Lung (tissue), 12 donors: ENCODE results near the gene ARHGAP27. TPM values are rescaled to one million over a fixed set of nuclear protein-coding genes. Genes with fewer than 3 reads are reported as not detected.

Source experiments
- ATAC-seq: fragments of 200-7000 bp; cut with Tn5 transposase; one replicate; pipeline ENCODE4 v1.9.1; 2020; ENCODE audit warnings: moderate number of reproducible peaks; ENCODE audit not compliant: insufficient read depth, low FRiP score
- DNase-seq, 3 donors: peaks; one replicate each; pipeline ENCODE4 v3.0.0-alpha.2; 2013 to 2017
- H3K27ac ChIP-seq, 2 donors: one replicate each; pipeline ENCODE4 v1.5.1; 2013; ENCODE audit warnings: mild to moderate bottlenecking in 2 of 2, moderate library complexity in 2 of 2, control low read depth in 1 of 2, inconsistent platforms in 1 of 2, low read depth in 1 of 2, low read length in 1 of 2
- H3K27me3 ChIP-seq, 3 donors: one replicate each; pipeline ENCODE4 v1.5.1; 2013; ENCODE audit warnings: low read length in 2 of 3; ENCODE audit not compliant: control insufficient read depth in 3 of 3, insufficient read depth in 3 of 3
- H3K36me3 ChIP-seq, 4 donors: one replicate each; pipeline ENCODE4 v1.5.1; 2013; ENCODE audit warnings: low read length in 4 of 4, mild to moderate bottlenecking in 1 of 4, moderate library complexity in 1 of 4; ENCODE audit not compliant: control insufficient read depth in 4 of 4, insufficient read depth in 4 of 4
- H3K4me1 ChIP-seq, 5 donors: one replicate each; pipeline ENCODE4 v1.5.1; 2013; ENCODE audit warnings: low read length in 5 of 5, mild to moderate bottlenecking in 2 of 5, moderate library complexity in 1 of 5; ENCODE audit not compliant: control insufficient read depth in 5 of 5, insufficient read depth in 5 of 5
- H3K4me3 ChIP-seq: one replicate; pipeline ENCODE4 v1.5.1; 2013; ENCODE audit warnings: mild to moderate bottlenecking, control low read depth, moderate library complexity
- H3K9ac ChIP-seq, 2 donors: one replicate each; pipeline ENCODE4 v1.5.1; 2013; ENCODE audit warnings: low read length in 2 of 2, control low read depth in 1 of 2; ENCODE audit not compliant: insufficient read depth in 1 of 2
- H3K9me3 ChIP-seq, 4 donors: one replicate each; pipeline ENCODE4 v1.5.1; 2013; ENCODE audit warnings: low read length in 3 of 4, mild to moderate bottlenecking in 1 of 4, moderate library complexity in 1 of 4; ENCODE audit not compliant: control insufficient read depth in 4 of 4, insufficient read depth in 3 of 4
- CTCF ChIP-seq: IDR thresholded peaks from 2 replicates; pipeline ENCODE4 v1.5.1; 2012; ENCODE audit warnings: mild to moderate bottlenecking; ENCODE audit errors: control extremely low read depth, extremely low read depth
- WGBS, 2 donors: extraction: QIAGEN DNeasy Blood & Tissue Kit; methylation state at CpG; one replicate each; pipeline ENCODE4 v1.1.7; 2013; 5-methylcytosine and 5-hydroxymethylcytosine counted together
- polyA plus RNA-seq, 2 donors: library from polyadenylated mRNA; stranded (reverse); fragments of 200-250 nt; gene quantifications; one replicate each; pipeline ENCODE4 v1.2.1, GENCODE V29; 2013
- total RNA-seq, 2 donors: library from RNA; depleted of rRNA in 1 of 2; stranded (reverse); fragments of >200 nt in 1 of 2; gene quantifications; one replicate each; pipeline ENCODE4 v1.2.1, GENCODE V29; 2014 to 2021
- donor health status: control.
- donor health status: control.
- donor health status: Bipolar disorder and iron deficiency.
- donor health status: healthy.
- donor health status: DM: yes; HTN: yes; CAD: no.

The ARHGAP27 gene
- total and polyA plus RNA-seq, 4 donors, result 42.4 to 85.8 (median 61.8) TPM

GRCh38 chr17:45393411-45393810, 39.3 kb downstream of the ARHGAP27 start:
- Histone ChIP-seq H3K27me3 (peaks cover 0 to 2% (median 2%) of the 10 kb centered on the region in 3 donors), H3K4me1 (peaks cover 0 to 5% (median 2%) of the 10 kb centered on the region in 5 donors), H3K9ac (no peak overlapping the region), H3K9me3 (no peaks in the 10 kb centered on the region), H3K36me3 (peaks cover 0 to 41% (median 0%) of the 10 kb centered on the region in 4 donors), H3K27ac (no peak overlapping the region), H3K4me3 (no peak overlapping the region)
- no peak for TF ChIP-seq CTCF
- WGBS, 2 donors, result 89 to 94% methylated on average over 5 of the region's 5 CpGs
- no peak for ATAC-seq
- no peak for DNase-seq

- TF ChIP-seq CTCF, result no peak
- H3K27me3 ChIP-seq, result peaks cover 0 to 4% (median 4%) of the 10 kb centered on the region in 3 donors
- no peaks in the 10 kb centered on the region for H3K9me3 ChIP-seq
- no peak overlapping the region for H3K4me3 ChIP-seq
- WGBS, 2 donors, result 92 to 97% methylated on average over 2 of the region's 2 CpGs
- ATAC-seq (no peak), DNase-seq (no peak)
- no peak overlapping the region for H3K27ac ChIP-seq
- no peak overlapping the region for H3K9ac ChIP-seq
- H3K36me3 ChIP-seq, result peaks cover 0 to 29% (median 0%) of the 10 kb centered on the region in 4 donors
- peaks cover 0 to 5% (median 2%) of the 10 kb centered on the region in 5 donors for H3K4me1 ChIP-seq
These were observed 40.8 kb downstream of the ARHGAP27 start for GRCh38 chr17:45391918-45392317.

GRCh38 chr17:45391291-45391690, 41.4 kb downstream of the ARHGAP27 start:
- Histone ChIP-seq H3K36me3 (peaks cover 0 to 23% (median 0%) of the 10 kb centered on the region in 4 donors), H3K27me3 (peaks cover 0 to 4% (median 4%) of the 10 kb centered on the region in 3 donors), H3K4me3 (no peak overlapping the region), H3K9ac (no peak overlapping the region), H3K4me1 (peaks cover 0 to 5% (median 2%) of the 10 kb centered on the region in 5 donors), H3K9me3 (no peaks in the 10 kb centered on the region), H3K27ac (no peak overlapping the region)
- TF ChIP-seq CTCF, result no peak
- ATAC-seq (no peak), DNase-seq (no peak)
- WGBS, 2 donors, result 16 to 20% methylated on average over 5 of the region's 5 CpGs

- peaks cover 0 to 4% (median 4%) of the 10 kb centered on the region in 3 donors for H3K27me3 ChIP-seq
- peaks cover 0 to 5% (median 0%) of the 10 kb centered on the region in 5 donors for H3K4me1 ChIP-seq
- H3K36me3 ChIP-seq, result peaks cover 0 to 5% (median 0%) of the 10 kb centered on the region in 4 donors
- 41 to 59% methylated on average over 3 of the region's 3 CpGs for WGBS, 2 donors
- TF ChIP-seq CTCF, result no peak
- no peak overlapping the region for H3K4me3 ChIP-seq
- ATAC-seq (no peak), DNase-seq (no peak)
- H3K9me3 ChIP-seq, result no peaks in the 10 kb centered on the region
- no peak overlapping the region for H3K27ac ChIP-seq
- H3K9ac ChIP-seq, result no peak overlapping the region
These were observed 43.3 kb downstream of the ARHGAP27 start for GRCh38 chr17:45389354-45389753.
